WTC11 (cell line): ENCODE measurements around the gene KIAA0408. TPM values are rescaled to one million over a fixed set of nuclear protein-coding genes. Genes with fewer than 3 reads are reported as not detected.

ENCODE experiments used
- ATAC-seq: fragments of 200-7000 bp; cut with Tn5 transposase; 2 replicates; pipeline ENCODE4 v1.10.0; 2021; ENCODE audit warnings: mild to moderate bottlenecking, moderate library complexity
- CTCF ChIA-PET: fragments of 300-600 bp; sonication (Branson Sonifier 250); formaldehyde crosslinking; loops from one replicate; lab custom pipeline; 2021; ENCODE audit warnings: antibody characterized with exemption; lab: Charles Lee
- POLR2A ChIA-PET: fragments of 350-600 bp; sonication (Branson Sonifier 250); formaldehyde crosslinking; loops from one replicate; lab custom pipeline; 2021; ENCODE audit warnings: antibody characterized with exemption; lab: Charles Lee
- DNase-seq: peaks from one replicate; pipeline ENCODE4 v3.0.0; 2021; ENCODE audit warnings: low spot score
- H3K27ac Mint-ChIP-seq: 2 replicates; pipeline ENCODE4 v1.8.0; 2021; ENCODE audit warnings: mixed read lengths
- H3K27me3 Mint-ChIP-seq: 2 replicates; pipeline ENCODE4 v1.8.0; 2021; ENCODE audit warnings: low read depth, mild to moderate bottlenecking, moderate library complexity, mixed read lengths
- H3K36me3 Mint-ChIP-seq: 2 replicates; pipeline ENCODE4 v1.8.0; 2021; ENCODE audit warnings: mixed read lengths
- H3K4me1 Mint-ChIP-seq: 2 replicates; pipeline ENCODE4 v1.8.0; 2022; ENCODE audit warnings: mixed read lengths
- H3K4me3 Mint-ChIP-seq: 2 replicates; pipeline ENCODE4 v1.8.0; 2021; ENCODE audit warnings: mild to moderate bottlenecking, moderate library complexity, mixed read lengths
- H3K9me3 Mint-ChIP-seq: 2 replicates; pipeline ENCODE4 v1.8.0; 2021; ENCODE audit warnings: mixed read lengths
- CREB1 ChIP-seq: sonication (generic); formaldehyde crosslinking; IDR thresholded peaks from 2 replicates; pipeline ENCODE4 v1.8.0; 2023; ENCODE audit warnings: mild to moderate bottlenecking, missing genetic modification reagents
- ETV6 ChIP-seq: sonication (generic); formaldehyde crosslinking; IDR thresholded peaks from 2 replicates; pipeline ENCODE4 v1.8.1; 2022; ENCODE audit warnings: mild to moderate bottlenecking, missing genetic modification reagents
- FOXK1 ChIP-seq: sonication (generic); formaldehyde crosslinking; IDR thresholded peaks from 2 replicates; pipeline ENCODE4 v1.8.0; 2022; ENCODE audit warnings: mild to moderate bottlenecking, moderate library complexity, missing genetic modification reagents
- FOXP1 ChIP-seq: sonication (generic); formaldehyde crosslinking; IDR thresholded peaks from 2 replicates; pipeline ENCODE4 v1.8.0; 2022; ENCODE audit warnings: missing genetic modification reagents, mild to moderate bottlenecking, moderate library complexity, borderline replicate concordance
- GTF2I ChIP-seq: fragments of 250-450 bp; sonication (Bioruptor Pico); conservative IDR thresholded peaks from 2 replicates; pipeline ENCODE4 v1.4.0; 2021; ENCODE audit warnings: mild to moderate bottlenecking
- HMGA2 ChIP-seq: fragments of 250-450 bp; sonication (Bioruptor Pico); IDR thresholded peaks from 2 replicates; pipeline ENCODE4 v1.4.0; 2021; ENCODE audit warnings: mild to moderate bottlenecking, moderate library complexity
- JUN ChIP-seq: sonication (generic); formaldehyde crosslinking; IDR thresholded peaks from 2 replicates; pipeline ENCODE4 v1.8.0; 2023; ENCODE audit warnings: mild to moderate bottlenecking, missing genetic modification reagents
- NR1H2 ChIP-seq: sonication (generic); formaldehyde crosslinking; IDR thresholded peaks from 2 replicates; pipeline ENCODE4 v1.9.0; 2021; ENCODE audit warnings: mild to moderate bottlenecking, moderate library complexity, missing genetic modification reagents
- NR2C2 ChIP-seq: sonication (generic); formaldehyde crosslinking; IDR thresholded peaks from 2 replicates; pipeline ENCODE4 v1.8.0; 2022; ENCODE audit warnings: mild to moderate bottlenecking, missing genetic modification reagents
- NR3C1 ChIP-seq: sonication (generic); formaldehyde crosslinking; conservative IDR thresholded peaks from 2 replicates; pipeline ENCODE4 v1.8.1; 2023; ENCODE audit warnings: low read depth, mild to moderate bottlenecking, missing genetic modification reagents
- RELA ChIP-seq: sonication (generic); formaldehyde crosslinking; IDR thresholded peaks from 2 replicates; pipeline ENCODE4 v1.8.1; 2022; ENCODE audit warnings: missing genetic modification reagents, mild to moderate bottlenecking, borderline replicate concordance
- SMAD3 ChIP-seq: sonication (generic); formaldehyde crosslinking; IDR thresholded peaks from 2 replicates; pipeline ENCODE4 v1.8.0; 2022; ENCODE audit warnings: missing genetic modification reagents, mild to moderate bottlenecking, borderline replicate concordance
- SMAD4 ChIP-seq: sonication (generic); formaldehyde crosslinking; IDR thresholded peaks from 2 replicates; pipeline ENCODE4 v1.8.0; 2022; ENCODE audit warnings: mild to moderate bottlenecking, missing genetic modification reagents
- TCF7 ChIP-seq: sonication (generic); formaldehyde crosslinking; IDR thresholded peaks from 2 replicates; pipeline ENCODE4 v1.8.0; 2022; ENCODE audit warnings: mild to moderate bottlenecking, low read depth, missing genetic modification reagents, moderate library complexity
- ZBTB21 ChIP-seq: sonication (generic); formaldehyde crosslinking; IDR thresholded peaks from 2 replicates; pipeline ENCODE4 v1.8.1; 2023; ENCODE audit warnings: mild to moderate bottlenecking, missing genetic modification reagents, borderline replicate concordance
- ZNF138 ChIP-seq: sonication (generic); formaldehyde crosslinking; conservative IDR thresholded peaks from 2 replicates; pipeline ENCODE4 v1.8.1; 2022; ENCODE audit warnings: mild to moderate bottlenecking, moderate library complexity, missing genetic modification reagents
- ZNF416 ChIP-seq: fragments of 250-450 bp; sonication (Bioruptor Pico); IDR thresholded peaks from 2 replicates; pipeline ENCODE4 v1.9.0; 2021; ENCODE audit warnings: mild to moderate bottlenecking, inconsistent platforms
- total RNA-seq: library from RNA; stranded (reverse); gene quantifications from 3 replicates; pipeline ENCODE4 v1.2.3, GENCODE V29; 2021
- TF ChIP-seq, protein P1 (sequence below): sonication (generic); formaldehyde crosslinking; conservative IDR thresholded peaks from 2 replicates; pipeline ENCODE4 v1.8.1; 2023; ENCODE audit warnings: mild to moderate bottlenecking, low read depth, missing genetic modification reagents, moderate library complexity
- TF ChIP-seq, protein P2 (sequence below): sonication (generic); formaldehyde crosslinking; IDR thresholded peaks from 2 replicates; pipeline ENCODE4 v1.8.0; 2022; ENCODE audit warnings: mild to moderate bottlenecking, missing genetic modification reagents
- TF ChIP-seq, protein P3 (sequence below): sonication (generic); formaldehyde crosslinking; IDR thresholded peaks from 2 replicates; pipeline ENCODE4 v1.8.0; 2023; ENCODE audit warnings: missing genetic modification reagents
- TF ChIP-seq, protein P4 (sequence below): sonication (generic); formaldehyde crosslinking; IDR thresholded peaks from 2 replicates; pipeline ENCODE4 v1.8.1; 2022; ENCODE audit warnings: mild to moderate bottlenecking, missing genetic modification reagents, moderate library complexity, borderline replicate concordance
- TF ChIP-seq, protein P5 (sequence below): sonication (generic); formaldehyde crosslinking; IDR thresholded peaks from 2 replicates; pipeline ENCODE4 v1.8.0; 2022; ENCODE audit warnings: mild to moderate bottlenecking, missing genetic modification reagents

Gene KIAA0408
- total RNA-seq, 1 experiment from 2014 or later, result 12.2 TPM

DNA sequence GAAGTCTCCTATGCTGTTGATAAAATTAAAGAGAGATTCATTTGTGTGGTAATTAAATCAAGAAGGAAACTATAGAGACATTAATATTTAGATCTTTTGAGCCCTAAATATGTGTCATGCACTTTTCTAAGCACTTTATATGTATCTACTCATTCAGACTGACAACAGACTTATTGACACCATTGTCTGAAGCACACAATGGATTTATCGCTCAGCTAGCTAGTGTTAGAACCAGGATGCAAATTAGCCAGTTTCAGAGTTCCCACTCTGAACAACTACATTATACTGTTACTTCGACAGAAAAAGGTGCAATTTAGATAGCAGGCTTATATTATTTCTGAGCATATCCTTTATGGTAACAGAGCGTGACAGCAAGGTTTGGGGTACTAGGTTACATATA is 27.7 kb upstream of the KIAA0408 start (continued):
- TF ChIP-seq, protein P1, sequence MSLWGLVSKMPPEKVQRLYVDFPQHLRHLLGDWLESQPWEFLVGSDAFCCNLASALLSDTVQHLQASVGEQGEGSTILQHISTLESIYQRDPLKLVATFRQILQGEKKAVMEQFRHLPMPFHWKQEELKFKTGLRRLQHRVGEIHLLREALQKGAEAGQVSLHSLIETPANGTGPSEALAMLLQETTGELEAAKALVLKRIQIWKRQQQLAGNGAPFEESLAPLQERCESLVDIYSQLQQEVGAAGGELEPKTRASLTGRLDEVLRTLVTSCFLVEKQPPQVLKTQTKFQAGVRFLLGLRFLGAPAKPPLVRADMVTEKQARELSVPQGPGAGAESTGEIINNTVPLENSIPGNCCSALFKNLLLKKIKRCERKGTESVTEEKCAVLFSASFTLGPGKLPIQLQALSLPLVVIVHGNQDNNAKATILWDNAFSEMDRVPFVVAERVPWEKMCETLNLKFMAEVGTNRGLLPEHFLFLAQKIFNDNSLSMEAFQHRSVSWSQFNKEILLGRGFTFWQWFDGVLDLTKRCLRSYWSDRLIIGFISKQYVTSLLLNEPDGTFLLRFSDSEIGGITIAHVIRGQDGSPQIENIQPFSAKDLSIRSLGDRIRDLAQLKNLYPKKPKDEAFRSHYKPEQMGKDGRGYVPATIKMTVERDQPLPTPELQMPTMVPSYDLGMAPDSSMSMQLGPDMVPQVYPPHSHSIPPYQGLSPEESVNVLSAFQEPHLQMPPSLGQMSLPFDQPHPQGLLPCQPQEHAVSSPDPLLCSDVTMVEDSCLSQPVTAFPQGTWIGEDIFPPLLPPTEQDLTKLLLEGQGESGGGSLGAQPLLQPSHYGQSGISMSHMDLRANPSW (CRISPR knock-in tag), result no peak
- TF ChIP-seq HMGA2 (no peak), ETV6 (CRISPR knock-in tag) (no peak)

DNA sequence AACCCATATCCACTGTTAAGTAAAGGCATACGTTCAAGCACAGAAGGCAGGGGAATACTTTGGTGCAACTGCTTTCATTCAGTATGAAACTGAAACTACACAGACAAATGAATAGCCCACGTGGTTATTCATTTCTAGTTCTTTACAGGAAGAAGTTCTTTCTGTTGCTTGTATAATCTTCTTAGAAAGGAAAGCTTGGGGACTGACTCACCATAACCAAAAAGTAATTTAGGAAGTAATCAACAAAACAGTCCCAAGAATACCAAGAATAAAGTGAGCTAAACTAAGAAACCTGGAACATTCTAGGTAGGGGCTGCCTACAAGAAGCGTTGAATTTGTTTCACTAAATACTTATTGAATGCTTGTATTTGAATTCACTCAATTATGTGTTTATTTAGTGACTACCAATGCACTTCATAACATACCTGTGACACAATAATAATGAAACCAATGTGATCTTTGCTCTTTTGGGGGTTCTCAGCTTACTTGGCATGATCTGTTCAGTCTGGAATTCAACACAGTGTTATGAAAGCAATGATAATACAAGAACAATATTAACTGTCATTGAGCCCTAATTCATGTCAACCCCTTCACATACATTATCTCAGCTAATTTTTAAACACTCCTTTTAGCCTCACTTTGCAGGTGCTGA is 25.1 kb upstream of the KIAA0408 start:
- H3K4me3 Mint-ChIP-seq, result no peak overlapping the region; the same call in 1 of the 2 replicates
- POLR2A ChIA-PET, result interaction anchor here (0.7 to 2.2 kb wide), 4 partner anchors 9 to 1081 kb away, joined by 3 to 24 read pairs (median 6); partner anchors contain the start of gene MTCL3
- DNase-seq, result no peak
- H3K27me3 Mint-ChIP-seq, result no peaks in the 10 kb centered on the region
- no peak for TF ChIP-seq NR2C2 (CRISPR knock-in tag)
- no peak for TF ChIP-seq FOXK1
- no peak for TF ChIP-seq NR3C1 (CRISPR knock-in tag)
- TF ChIP-seq, protein P2, sequence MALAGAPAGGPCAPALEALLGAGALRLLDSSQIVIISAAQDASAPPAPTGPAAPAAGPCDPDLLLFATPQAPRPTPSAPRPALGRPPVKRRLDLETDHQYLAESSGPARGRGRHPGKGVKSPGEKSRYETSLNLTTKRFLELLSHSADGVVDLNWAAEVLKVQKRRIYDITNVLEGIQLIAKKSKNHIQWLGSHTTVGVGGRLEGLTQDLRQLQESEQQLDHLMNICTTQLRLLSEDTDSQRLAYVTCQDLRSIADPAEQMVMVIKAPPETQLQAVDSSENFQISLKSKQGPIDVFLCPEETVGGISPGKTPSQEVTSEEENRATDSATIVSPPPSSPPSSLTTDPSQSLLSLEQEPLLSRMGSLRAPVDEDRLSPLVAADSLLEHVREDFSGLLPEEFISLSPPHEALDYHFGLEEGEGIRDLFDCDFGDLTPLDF (CRISPR knock-in tag), result no peak
- TF ChIP-seq TCF7 (CRISPR knock-in tag), result no peak
- no peak for TF ChIP-seq JUN (CRISPR knock-in tag)
- TF ChIP-seq GTF2I (CRISPR knock-in tag), result no peak
- TF ChIP-seq SMAD4, result no peak
- no peak for TF ChIP-seq FOXP1 (CRISPR knock-in tag)
- TF ChIP-seq ZNF138 (CRISPR knock-in tag), result no peak
- TF ChIP-seq, protein P3, sequence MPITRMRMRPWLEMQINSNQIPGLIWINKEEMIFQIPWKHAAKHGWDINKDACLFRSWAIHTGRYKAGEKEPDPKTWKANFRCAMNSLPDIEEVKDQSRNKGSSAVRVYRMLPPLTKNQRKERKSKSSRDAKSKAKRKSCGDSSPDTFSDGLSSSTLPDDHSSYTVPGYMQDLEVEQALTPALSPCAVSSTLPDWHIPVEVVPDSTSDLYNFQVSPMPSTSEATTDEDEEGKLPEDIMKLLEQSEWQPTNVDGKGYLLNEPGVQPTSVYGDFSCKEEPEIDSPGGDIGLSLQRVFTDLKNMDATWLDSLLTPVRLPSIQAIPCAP (CRISPR knock-in tag), result no peak
- TF ChIP-seq, all 79 proteins: peak for 0
- no peak for ATAC-seq
- H3K4me1 Mint-ChIP-seq, result peaks cover 82% of the 10 kb centered on the region
- H3K36me3 Mint-ChIP-seq, result peaks cover 18% of the 10 kb centered on the region
- H3K27ac Mint-ChIP-seq, result peak overlapping the region; percentile 99
- CTCF ChIA-PET, result interaction anchor here (1.1 to 9.7 kb wide), 4 partner anchors 31 to 218 kb away, joined by 4 to 106 read pairs (median 4); partner anchors contain the start of gene RNF146
- no peaks in the 10 kb centered on the region for H3K9me3 Mint-ChIP-seq

DNA sequence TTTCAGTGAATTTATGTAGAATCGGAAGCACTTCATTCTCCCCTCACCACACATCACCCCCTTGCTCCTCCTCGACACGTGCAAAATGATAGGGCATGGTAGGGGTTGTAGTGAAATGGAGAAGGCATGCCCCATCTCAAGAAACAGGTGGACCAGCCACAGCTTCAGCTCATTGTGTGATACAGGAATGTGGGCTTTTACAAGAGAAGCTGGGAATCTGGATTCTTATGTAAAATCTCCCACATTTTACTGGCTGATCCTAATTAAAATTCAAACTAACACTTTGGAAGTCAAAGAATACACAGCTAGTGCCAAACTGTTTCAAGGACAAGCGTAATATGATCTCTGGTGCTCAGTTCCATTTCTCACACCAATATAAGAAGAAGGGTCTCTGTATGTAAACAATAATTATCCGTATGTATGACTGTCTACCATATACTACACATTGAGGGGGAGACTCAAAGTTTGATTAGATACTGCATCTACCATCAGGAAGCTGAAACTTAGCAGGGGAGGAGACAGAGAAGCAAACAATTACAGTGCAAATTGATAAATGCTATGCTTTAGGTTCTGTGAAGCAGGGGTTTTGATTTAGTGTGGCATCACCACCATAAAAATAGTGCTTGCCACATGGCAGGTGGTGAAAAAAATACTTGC is 24.3 kb upstream of the KIAA0408 start:
- Mint-ChIP-seq H3K4me1 (peaks cover 82% of the 10 kb centered on the region), H3K27ac (peak overlapping the region; percentile 99), H3K4me3 (peak overlapping the region; percentile 42), H3K36me3 (peaks cover 19% of the 10 kb centered on the region), H3K9me3 (no peaks in the 10 kb centered on the region), H3K27me3 (no peaks in the 10 kb centered on the region)
- ATAC-seq, result peak; percentile 97
- ChIA-PET CTCF (interaction anchor here (1.1 to 9.7 kb wide), 4 partner anchors 18 to 63 kb away, joined by 4 to 106 read pairs (median 4); no protein-coding TSS in a partner anchor), POLR2A (interaction anchor here (0.6 to 2.2 kb wide), 3 partner anchors 32 to 152 kb away, joined by 3 to 24 read pairs (median 7); partner anchors contain the start of gene MTCL3)
- DNase-seq, result peak; percentile 47
- TF ChIP-seq SMAD3 (CRISPR knock-in tag) (0 out of 2 replicates have a peak, but pooled peaks have one; percentile 58), GTF2I (CRISPR knock-in tag) (no peak), HMGA2 (no peak), ZBTB21 (CRISPR knock-in tag) (0 out of 2 replicates have a peak, but pooled peaks have one; percentile 38), RELA (CRISPR knock-in tag) (no peak), JUN (CRISPR knock-in tag) (no peak), ZNF138 (CRISPR knock-in tag) (no peak), CREB1 (no peak), ZNF416 (CRISPR knock-in tag) (no peak), NR1H2 (CRISPR knock-in tag) (no peak)
- TF ChIP-seq, protein P4, sequence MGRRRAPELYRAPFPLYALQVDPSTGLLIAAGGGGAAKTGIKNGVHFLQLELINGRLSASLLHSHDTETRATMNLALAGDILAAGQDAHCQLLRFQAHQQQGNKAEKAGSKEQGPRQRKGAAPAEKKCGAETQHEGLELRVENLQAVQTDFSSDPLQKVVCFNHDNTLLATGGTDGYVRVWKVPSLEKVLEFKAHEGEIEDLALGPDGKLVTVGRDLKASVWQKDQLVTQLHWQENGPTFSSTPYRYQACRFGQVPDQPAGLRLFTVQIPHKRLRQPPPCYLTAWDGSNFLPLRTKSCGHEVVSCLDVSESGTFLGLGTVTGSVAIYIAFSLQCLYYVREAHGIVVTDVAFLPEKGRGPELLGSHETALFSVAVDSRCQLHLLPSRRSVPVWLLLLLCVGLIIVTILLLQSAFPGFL, result no peak
- TF ChIP-seq, protein P5, sequence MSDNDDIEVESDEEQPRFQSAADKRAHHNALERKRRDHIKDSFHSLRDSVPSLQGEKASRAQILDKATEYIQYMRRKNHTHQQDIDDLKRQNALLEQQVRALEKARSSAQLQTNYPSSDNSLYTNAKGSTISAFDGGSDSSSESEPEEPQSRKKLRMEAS (CRISPR knock-in tag), result peak; percentile 83
- TF ChIP-seq, protein P1 (CRISPR knock-in tag), result no peak
